Tibial artery (tissue), 4 donors: Measurements from ENCODE around the gene WDFY1.

Experiments used
- DNase-seq, 2 donors: peaks; one replicate each; pipeline ENCODE4 v3.0.0-alpha.2; 2019
- H3K27ac ChIP-seq, 2 donors: fragments of 200-600 bp; sonication (generic) in 1 of 2; 1 replicate in 1 of 2; 2 replicates in 1 of 2; pipeline ENCODE4 v1.5.1; 2018 to 2019; ENCODE audit warnings: mild to moderate bottlenecking in 1 of 2
- H3K27me3 ChIP-seq, 2 donors: fragments of 200-600 bp; sonication (generic) in 1 of 2; one replicate each; pipeline versions ENCODE4 v1.5.1 to v1.6.0; 2016 to 2019
- H3K36me3 ChIP-seq, 3 donors: fragments of 200-600 bp; sonication (generic) in 2 of 3; one replicate each; pipeline ENCODE4 v1.5.1; 2016 to 2019; ENCODE audit warnings: mild to moderate bottlenecking in 2 of 3
- H3K4me1 ChIP-seq, 4 donors: fragments of 200-600 bp; sonication (generic) in 2 of 4; 1 replicate in 3 of 4; 2 replicates in 1 of 4; pipeline ENCODE4 v1.5.1; 2016 to 2019
- H3K4me3 ChIP-seq, 2 donors: fragments of 200-600 bp; sonication (generic) in 1 of 2; 1 replicate in 1 of 2; 2 replicates in 1 of 2; pipeline ENCODE4 v1.5.1; 2018 to 2019; ENCODE audit warnings: mild to moderate bottlenecking in 2 of 2
- H3K9me3 ChIP-seq, 3 donors: fragments of 200-600 bp; sonication (generic) in 1 of 3; one replicate each; pipeline ENCODE4 v1.5.1; 2016 to 2019
- CTCF ChIP-seq, 2 experiments: fragments of 200-600 bp in 1 of 2; fragments of 450-650 bp in 1 of 2; IDR thresholded peaks; one replicate each; pipeline ENCODE4 v1.5.1; 2017 to 2019; ENCODE audit warnings: antibody characterized with exemption in 2 of 2, mild to moderate bottlenecking in 1 of 2, moderate library complexity in 1 of 2
- intact Hi-C: fragments of 100-400 bp; cut with DNase I; formaldehyde crosslinking; loops from one replicate; pipeline ENCODE4 v1.15.0; 2023; ENCODE audit warnings: low total_unique reads

Gene WDFY1

GRCh38 chr2:223841436-223842190, 103.5 kb downstream of the WDFY1 start:
- Histone ChIP-seq H3K4me3 (no peak overlapping the region), H3K36me3 (no peaks in the 10 kb centered on the region), H3K4me1 (peaks cover 0 to 11% (median 7%) of the 10 kb centered on the region in 4 donors), H3K27me3 (no peaks in the 10 kb centered on the region), H3K9me3 (no peaks in the 10 kb centered on the region), H3K27ac (no peak overlapping the region)
- no peak for DNase-seq
- intact Hi-C loops: no loop called here
- TF ChIP-seq CTCF (IDR thresholded peaks at IDR 0.05): no peak

DNA sequence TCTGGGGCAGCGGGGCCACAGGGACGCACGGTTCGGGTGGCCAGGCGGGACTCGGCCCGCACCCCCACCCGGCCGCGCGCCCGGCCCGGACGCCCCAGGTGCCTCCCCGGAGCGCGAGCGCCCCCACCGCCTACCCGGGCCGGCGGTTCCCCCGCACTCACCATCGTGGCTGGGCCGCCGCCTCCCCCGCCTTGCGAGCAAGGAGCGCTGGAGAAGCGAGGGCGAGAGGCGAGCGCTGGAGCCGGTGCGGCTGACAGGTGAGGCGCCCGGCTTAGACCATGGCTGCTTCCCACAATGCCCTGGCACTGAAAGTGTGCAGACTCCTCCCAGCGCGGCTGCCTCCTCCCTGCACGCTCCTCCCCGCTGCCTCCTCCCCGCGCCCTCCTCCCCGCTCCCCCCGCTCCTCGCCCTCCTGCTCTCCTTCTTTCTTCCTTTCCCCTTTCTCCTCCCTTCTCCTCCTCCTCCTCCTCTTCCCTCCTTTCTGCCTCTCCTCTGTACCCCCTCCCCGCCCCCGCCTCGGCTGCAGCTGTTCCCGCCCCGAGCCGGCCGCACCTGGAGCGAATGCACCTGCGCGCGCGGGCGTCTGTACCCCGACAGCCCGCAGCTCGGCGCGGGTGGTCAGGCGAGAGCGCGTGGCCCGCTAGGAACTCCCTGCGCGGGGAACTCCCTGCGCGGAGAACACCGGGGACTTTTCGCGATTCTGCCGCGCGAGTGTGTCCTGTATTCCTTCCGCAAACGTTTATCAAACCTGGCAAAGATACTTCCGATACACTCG, 107.7 kb downstream of the WDFY1 start, which contains the start of gene AP1S3:
Gene AP1S3, minus strand, starts transcription at position 296 of the 775 bp plus-strand sequence. Its CDS starts 132 bp downstream, at position 164.
- H3K27me3 ChIP-seq: no peaks in the 10 kb centered on the region
- H3K4me3 ChIP-seq: peak within 1 kb of the TSS; percentile 62 to 63
- H3K9me3 ChIP-seq: no peaks in the 10 kb centered on the region
- intact Hi-C loops: no loop called here
- TF ChIP-seq CTCF (IDR thresholded peaks at IDR 0.05): no peak
- H3K36me3 ChIP-seq: no peaks in the 10 kb centered on the region
- H3K27ac ChIP-seq: peak within 1 kb of the TSS; percentile 57 to 77
- peak; percentile 27 to 77 for DNase-seq
- H3K4me1 ChIP-seq: peaks cover 0 to 20% (median 14%) of the 10 kb centered on the region in 4 donors

GRCh38 chr2:223835701-223836532, 109.2 kb downstream of the WDFY1 start:
- H3K4me3 ChIP-seq: no peak overlapping the region
- H3K36me3 ChIP-seq: no peaks in the 10 kb centered on the region
- H3K9me3 ChIP-seq: no peaks in the 10 kb centered on the region
- H3K27me3 ChIP-seq: no peaks in the 10 kb centered on the region
- TF ChIP-seq CTCF (IDR thresholded peaks at IDR 0.05): no peak
- no peak for DNase-seq
- intact Hi-C loops: no loop called here
- peaks cover 0 to 20% (median 14%) of the 10 kb centered on the region in 4 donors for H3K4me1 ChIP-seq
- H3K27ac ChIP-seq: no peak overlapping the region

DNA sequence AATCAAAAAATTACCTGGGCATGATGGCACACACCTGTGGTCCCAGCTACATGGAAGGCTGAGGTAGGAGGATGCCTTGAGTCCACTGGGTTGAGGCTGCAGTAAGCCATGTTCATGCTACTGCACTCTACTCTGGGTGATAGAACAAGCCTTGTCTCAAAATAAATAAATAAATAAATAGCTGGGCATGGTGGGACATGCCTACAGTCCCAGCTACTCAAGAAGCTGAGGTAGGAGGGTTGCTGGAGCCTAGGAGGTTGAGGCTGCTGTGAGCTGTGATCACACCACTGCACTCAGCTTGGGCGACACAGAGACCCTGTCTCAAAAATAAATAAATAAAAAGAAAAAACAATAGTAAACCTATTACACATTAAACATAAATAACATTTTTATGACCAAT, 110.7 kb downstream of the WDFY1 start:
- Histone ChIP-seq H3K27ac (no peak overlapping the region), H3K9me3 (no peaks in the 10 kb centered on the region)

More for the DNA sequence above, 110.7 kb downstream of the WDFY1 start:
- no peaks in the 10 kb centered on the region for H3K27me3 ChIP-seq
- no peaks in the 10 kb centered on the region for H3K36me3 ChIP-seq
- no peak overlapping the region for H3K4me3 ChIP-seq
- no peak for DNase-seq
- intact Hi-C loops: no loop called here
- no peak for TF ChIP-seq CTCF (IDR thresholded peaks at IDR 0.05)
- peaks cover 0 to 20% (median 14%) of the 10 kb centered on the region in 4 donors for H3K4me1 ChIP-seq
